GM13976 (cell line): ENCODE results near the gene HMGXB3.

ENCODE experiments used
- DNase-seq: peaks from one replicate; pipeline ENCODE4 v3.0.0; 2012; ENCODE audit warnings: low spot score
- in situ Hi-C: fragments of 300-500 bp; cut with MboI; formaldehyde crosslinking; loops from one replicate; pipeline ENCODE4 v1.12.0; 2022; ENCODE audit warnings: low sequenced_read_pairs, mixed read lengths, inconsistent platforms; ENCODE audit not compliant: unreplicated experiment
- TF ChIP-seq, protein P1 (sequence below): IDR thresholded peaks from 2 replicates; pipeline ENCODE4 v1.5.1; 2012; ENCODE audit warnings: borderline replicate concordance, mild to moderate bottlenecking; ENCODE audit not compliant: insufficient read depth; ENCODE audit errors: extremely low read depth, missing control alignments, control extremely low read depth

Gene HMGXB3, protein sequence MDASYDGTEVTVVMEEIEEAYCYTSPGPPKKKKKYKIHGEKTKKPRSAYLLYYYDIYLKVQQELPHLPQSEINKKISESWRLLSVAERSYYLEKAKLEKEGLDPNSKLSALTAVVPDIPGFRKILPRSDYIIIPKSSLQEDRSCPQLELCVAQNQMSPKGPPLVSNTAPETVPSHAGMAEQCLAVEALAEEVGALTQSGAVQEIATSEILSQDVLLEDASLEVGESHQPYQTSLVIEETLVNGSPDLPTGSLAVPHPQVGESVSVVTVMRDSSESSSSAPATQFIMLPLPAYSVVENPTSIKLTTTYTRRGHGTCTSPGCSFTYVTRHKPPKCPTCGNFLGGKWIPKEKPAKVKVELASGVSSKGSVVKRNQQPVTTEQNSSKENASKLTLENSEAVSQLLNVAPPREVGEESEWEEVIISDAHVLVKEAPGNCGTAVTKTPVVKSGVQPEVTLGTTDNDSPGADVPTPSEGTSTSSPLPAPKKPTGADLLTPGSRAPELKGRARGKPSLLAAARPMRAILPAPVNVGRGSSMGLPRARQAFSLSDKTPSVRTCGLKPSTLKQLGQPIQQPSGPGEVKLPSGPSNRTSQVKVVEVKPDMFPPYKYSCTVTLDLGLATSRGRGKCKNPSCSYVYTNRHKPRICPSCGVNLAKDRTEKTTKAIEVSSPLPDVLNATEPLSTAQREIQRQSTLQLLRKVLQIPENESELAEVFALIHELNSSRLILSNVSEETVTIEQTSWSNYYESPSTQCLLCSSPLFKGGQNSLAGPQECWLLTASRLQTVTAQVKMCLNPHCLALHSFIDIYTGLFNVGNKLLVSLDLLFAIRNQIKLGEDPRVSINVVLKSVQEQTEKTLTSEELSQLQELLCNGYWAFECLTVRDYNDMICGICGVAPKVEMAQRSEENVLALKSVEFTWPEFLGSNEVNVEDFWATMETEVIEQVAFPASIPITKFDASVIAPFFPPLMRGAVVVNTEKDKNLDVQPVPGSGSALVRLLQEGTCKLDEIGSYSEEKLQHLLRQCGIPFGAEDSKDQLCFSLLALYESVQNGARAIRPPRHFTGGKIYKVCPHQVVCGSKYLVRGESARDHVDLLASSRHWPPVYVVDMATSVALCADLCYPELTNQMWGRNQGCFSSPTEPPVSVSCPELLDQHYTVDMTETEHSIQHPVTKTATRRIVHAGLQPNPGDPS (N-terminal part only)

DNA sequence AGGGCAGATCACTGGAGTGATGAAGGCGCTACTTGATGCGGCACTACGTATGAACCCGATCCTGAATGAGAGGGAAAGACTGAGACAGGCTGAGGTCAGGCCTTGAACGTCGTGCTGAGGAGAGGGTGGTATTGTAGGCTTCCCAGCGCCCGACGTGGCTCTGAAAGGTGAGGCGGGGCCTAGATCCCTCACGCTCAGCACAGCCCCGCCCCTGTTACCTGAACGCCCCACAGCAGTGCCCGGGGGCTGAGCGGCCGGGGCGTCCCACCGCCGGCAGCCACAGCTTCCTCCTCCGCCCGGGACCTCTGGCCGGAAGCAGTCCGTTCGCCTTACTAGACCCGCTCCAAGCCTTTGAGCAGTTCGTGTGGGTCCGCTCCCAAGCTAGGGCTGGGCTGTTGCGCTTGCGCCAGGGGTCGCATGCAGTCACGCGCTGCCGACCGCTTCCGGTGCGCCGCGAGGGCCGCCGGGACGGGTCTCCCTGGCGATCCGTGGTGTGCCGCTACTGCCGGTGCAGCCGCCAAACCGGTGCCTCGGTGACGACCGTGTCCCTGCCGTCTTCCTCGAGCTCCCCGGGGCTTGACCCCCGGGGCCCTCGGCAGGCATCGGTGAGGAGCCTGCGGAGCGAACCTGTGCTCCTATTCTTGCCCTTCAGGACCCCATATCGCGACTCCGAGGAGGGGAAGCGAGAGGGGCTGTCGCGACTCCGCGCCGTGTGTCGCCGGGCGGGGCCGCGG, at the start of gene HMGXB3, which contains the start of gene TIGD6:
HMGXB3 (plus strand) TSS at position 484 of the 734 bp plus-strand sequence. CDS start 4,114 bp downstream, outside the sequence.
TIGD6 (minus strand) TSS at position 399 of the 734 bp plus-strand sequence. CDS start 4,306 bp downstream, outside the sequence.
- TF ChIP-seq, protein P1, sequence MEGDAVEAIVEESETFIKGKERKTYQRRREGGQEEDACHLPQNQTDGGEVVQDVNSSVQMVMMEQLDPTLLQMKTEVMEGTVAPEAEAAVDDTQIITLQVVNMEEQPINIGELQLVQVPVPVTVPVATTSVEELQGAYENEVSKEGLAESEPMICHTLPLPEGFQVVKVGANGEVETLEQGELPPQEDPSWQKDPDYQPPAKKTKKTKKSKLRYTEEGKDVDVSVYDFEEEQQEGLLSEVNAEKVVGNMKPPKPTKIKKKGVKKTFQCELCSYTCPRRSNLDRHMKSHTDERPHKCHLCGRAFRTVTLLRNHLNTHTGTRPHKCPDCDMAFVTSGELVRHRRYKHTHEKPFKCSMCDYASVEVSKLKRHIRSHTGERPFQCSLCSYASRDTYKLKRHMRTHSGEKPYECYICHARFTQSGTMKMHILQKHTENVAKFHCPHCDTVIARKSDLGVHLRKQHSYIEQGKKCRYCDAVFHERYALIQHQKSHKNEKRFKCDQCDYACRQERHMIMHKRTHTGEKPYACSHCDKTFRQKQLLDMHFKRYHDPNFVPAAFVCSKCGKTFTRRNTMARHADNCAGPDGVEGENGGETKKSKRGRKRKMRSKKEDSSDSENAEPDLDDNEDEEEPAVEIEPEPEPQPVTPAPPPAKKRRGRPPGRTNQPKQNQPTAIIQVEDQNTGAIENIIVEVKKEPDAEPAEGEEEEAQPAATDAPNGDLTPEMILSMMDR = no peak
- in situ Hi-C loops = loop anchor here (5.0 kb wide), 1 partner anchor 363 kb away; no protein-coding TSS in a partner anchor
- peak; percentile 95 for DNase-seq

DNA sequence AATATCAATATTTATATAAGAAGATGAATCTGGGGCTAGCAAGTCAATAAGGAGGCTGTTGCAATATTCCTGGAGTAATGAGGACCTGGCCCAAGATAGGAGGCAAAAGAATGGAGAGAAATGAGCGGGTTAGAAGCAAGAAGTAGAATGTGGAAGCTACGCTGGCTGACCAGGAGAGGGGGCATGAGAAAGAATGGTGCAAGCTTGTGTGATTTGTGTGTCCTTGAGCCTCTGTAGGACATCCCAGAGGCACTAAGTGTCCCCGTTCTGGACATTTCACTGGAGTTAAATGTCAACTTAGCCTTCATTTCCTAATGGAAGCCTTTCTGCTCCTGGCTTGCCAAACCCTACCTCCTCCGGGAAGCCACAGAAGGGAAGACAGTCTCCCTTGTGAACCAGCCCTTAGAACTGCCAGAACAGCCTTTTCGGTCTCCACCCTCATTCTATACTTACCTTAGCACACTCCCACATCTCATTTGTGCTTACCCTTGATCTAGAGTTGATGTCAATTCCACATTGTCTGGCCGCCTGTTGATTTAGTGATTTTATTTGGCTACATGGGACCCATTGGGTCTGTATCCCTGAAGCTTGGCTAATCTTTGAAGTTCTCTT, 49.3 kb upstream of the HMGXB3 start:
- in situ Hi-C loops = no loop called here

DNA sequence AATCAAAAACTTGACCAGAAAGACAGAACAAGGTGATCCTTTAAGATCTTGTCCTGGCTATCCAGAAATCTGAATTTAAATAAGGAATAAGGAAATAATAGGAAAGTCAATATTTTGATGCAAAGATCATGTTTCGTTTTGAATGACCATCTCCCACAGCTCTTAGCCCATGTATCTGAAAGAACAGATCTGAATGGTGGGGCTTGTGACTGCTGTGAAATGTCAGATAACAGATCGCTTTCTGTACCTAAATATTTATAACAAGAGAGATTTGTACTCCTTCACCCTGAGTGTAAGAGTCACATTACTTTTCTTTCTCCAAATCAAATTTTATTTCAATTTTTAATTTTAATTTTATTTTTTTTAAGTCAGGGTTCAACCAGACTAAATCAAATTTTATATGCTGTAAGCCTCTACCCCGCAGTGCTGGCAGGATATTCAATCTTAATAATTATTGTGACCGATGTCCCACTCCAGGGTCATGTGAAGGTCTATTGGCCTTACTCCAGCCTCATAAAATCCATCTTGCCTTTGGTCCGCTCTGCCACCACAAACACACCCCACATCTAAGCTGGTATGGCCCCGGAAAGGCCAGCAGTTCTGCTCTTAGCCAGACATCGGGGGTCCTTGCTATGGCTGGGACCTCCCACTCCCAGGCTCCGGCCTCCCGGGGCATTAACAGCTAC, 47.0 kb upstream of the HMGXB3 start:
- DNase-seq = no peak
- in situ Hi-C loops = no loop called here
- TF ChIP-seq, protein P1 = no peak

More for the DNA sequence above, 49.3 kb upstream of the HMGXB3 start:
- DNase-seq = no peak
- TF ChIP-seq, protein P1 = no peak

DNA sequence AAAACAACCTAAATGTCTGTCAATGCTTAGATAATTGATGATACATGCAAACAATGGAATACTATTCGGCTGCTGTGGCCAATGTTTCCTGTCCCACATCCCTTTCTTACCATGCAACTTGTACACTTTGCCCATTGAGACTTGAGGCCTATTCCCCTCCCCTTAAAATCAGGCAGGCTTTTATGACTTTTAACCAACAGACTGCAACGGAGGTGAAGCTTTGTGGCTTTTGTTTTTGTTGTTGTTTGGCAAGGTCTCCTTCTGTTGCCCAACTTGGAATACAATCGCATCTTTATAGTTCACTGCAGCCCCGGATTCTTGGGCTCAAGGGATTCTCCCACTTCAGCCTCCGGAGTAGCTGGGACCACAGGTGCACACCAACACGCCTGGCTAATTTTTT, 45.7 kb upstream of the HMGXB3 start:
- DNase-seq = no peak
- in situ Hi-C loops = no loop called here
- TF ChIP-seq, protein P1 = no peak

DNA sequence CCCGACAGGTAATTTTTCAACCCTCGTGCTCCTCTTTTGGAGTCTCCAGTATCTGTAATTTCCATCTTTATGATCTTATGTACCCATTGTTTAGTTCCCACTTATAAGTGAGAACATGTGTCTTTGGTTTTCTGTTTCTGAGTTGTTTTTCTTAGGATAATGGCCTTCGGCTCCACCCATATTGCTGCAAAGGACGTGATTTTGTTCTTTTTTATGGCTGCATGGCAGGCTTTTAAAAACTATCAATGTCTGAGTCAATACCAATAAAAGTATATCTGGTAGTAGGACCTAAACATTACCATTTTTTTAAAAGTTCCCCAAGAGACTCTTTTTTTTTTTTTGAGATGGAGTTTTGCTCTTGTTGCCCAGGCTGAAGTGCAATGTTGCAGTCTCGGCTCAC, 43.9 kb upstream of the HMGXB3 start:
- TF ChIP-seq, protein P1 = no peak
- no peak for DNase-seq
- in situ Hi-C loops = no loop called here
